Cerebellar cortex (tissue), 1 donor: ENCODE results near the gene GPX4.

ENCODE experiments used
- DNase-seq: peaks from one replicate; pipeline ENCODE4 v3.0.0-alpha.2; 2015; ENCODE audit warnings: low spot score

The GPX4 gene

GRCh38 chr19:1102407-1103131 is 1.2 kb upstream of the GPX4 start:
- no peak for DNase-seq

- DNase-seq: no peak
Measured at GRCh38 chr19:1103132-1103707, 574 bp upstream of the GPX4 start.

- peak; percentile 54 for DNase-seq
Measured at GRCh38 chr19:1104311-1105007, 665 bp downstream of the GPX4 start.

- no peak for DNase-seq
Measured at GRCh38 chr19:1105008-1105872, 1.4 kb downstream of the GPX4 start.

GRCh38 chr19:1105873-1106840 is 2.4 kb downstream of the GPX4 start:
- no peak for DNase-seq

GRCh38 chr19:1106841-1107660 is 3.3 kb downstream of the GPX4 start:
- peak; percentile 51 for DNase-seq

- no peak for DNase-seq
Measured at GRCh38 chr19:1107661-1108261, 4.0 kb downstream of the GPX4 start.

GRCh38 chr19:1108291-1109031 is 4.7 kb downstream of the GPX4 start:
- DNase-seq: no peak

- DNase-seq: no peak
Measured at GRCh38 chr19:1109032-1109551, 5.3 kb downstream of the GPX4 start.

GRCh38 chr19:1109697-1110671 is 6.2 kb downstream of the GPX4 start:
- no peak for DNase-seq

- peak; percentile 50 for DNase-seq
Measured at GRCh38 chr19:1110809-1111640, 7.2 kb downstream of the GPX4 start.

- DNase-seq: no peak
Measured at GRCh38 chr19:1111641-1112267, 8.0 kb downstream of the GPX4 start.

- no peak for DNase-seq
Measured at GRCh38 chr19:1112268-1113029, 8.7 kb downstream of the GPX4 start.

- DNase-seq: peak; percentile 58
Measured at GRCh38 chr19:1113030-1113985, 9.5 kb downstream of the GPX4 start.
